ENCODE measurements around the gene YAF2. TPM values are rescaled to one million over a fixed set of nuclear protein-coding genes. Genes with fewer than 3 reads are reported as not detected.

YAF2 gene
- total RNA-seq, 1 experiment from 2014 or later: 15.0 TPM

GRCh38 chr12:42156232-42156631, 81.8 kb downstream of the YAF2 start:
- Histone ChIP-seq H3K27ac (ENCODE audit: low read depth, low read length) (no peak overlapping the region), H2AFZ (ENCODE audit: low read depth, low read length, poor library complexity, severe bottlenecking) (no peak overlapping the region), H3K4me2 (ENCODE audit: low read length) (no peak overlapping the region), H3K9ac (ENCODE audit: low read length) (no peak overlapping the region), H3K9me3 (ENCODE audit: control insufficient read depth in 1 of 2, insufficient read depth in 1 of 2, low read depth in 1 of 2, low read length in 2 of 2) (no peaks in the 10 kb centered on the region), H3K4me3 (replicated peaks in 1 of 2; ENCODE audit: low read depth in 1 of 2, low read length in 2 of 2) (no peak overlapping the region), H3K79me2 (ENCODE audit: insufficient read depth, low read length) (no peaks in the 10 kb centered on the region), H3K9me2 (ENCODE audit: insufficient read depth) (no peaks in the 10 kb centered on the region), H3K4me1 (ENCODE audit: control insufficient read depth in 1 of 2, insufficient read depth in 2 of 2, low read length in 2 of 2) (no peaks in the 10 kb centered on the region), H4K20me1 (ENCODE audit: insufficient read depth) (no peaks in the 10 kb centered on the region), H3K36me3 (ENCODE audit: control insufficient read depth in 1 of 2, insufficient read depth in 2 of 2, low read length in 2 of 2) (no peaks in the 10 kb centered on the region), H3K27me3 (ENCODE audit: insufficient read depth, low read length) (no peaks in the 10 kb centered on the region)
- DNase-seq (ENCODE audit: low read depth, low spot score) (no peak), ATAC-seq (no peak)
- no TSS peak for BruUV-seq (replicated peaks)
- ChIA-PET POLR2A (no interaction called here), RAD21 (ENCODE audit: low non-redundant PET in 1 of 2, low total read pairs in 2 of 2, uncharacterized antibody in 2 of 2, unreplicated experiment in 2 of 2) (no interaction called here), CTCF (no interaction called here)
- intact Hi-C loops (cut with micrococcal nuclease): no loop called here
- no peak for TF ChIP-seq EZH2phosphoT487 (IDR thresholded peaks at IDR 0.05; ENCODE audit: borderline replicate concordance)
- no peak for TF ChIP-seq ZBTB33 (IDR thresholded peaks at IDR 0.05; ENCODE audit: extremely low read depth, insufficient replicate concordance, low read length)
- TF ChIP-seq TCF7L2 (IDR thresholded peaks at IDR 0.05; ENCODE audit: borderline replicate concordance, extremely low read depth, insufficient read depth, insufficient read length): no peak
- TF ChIP-seq EGR1 (IDR thresholded peaks at IDR 0.05; ENCODE audit: low read depth): no peak
- no peak for TF ChIP-seq ELF1 (IDR thresholded peaks at IDR 0.05; ENCODE audit: borderline replicate concordance, low read depth)
- TF ChIP-seq FOSL1 (IDR thresholded peaks at IDR 0.05; ENCODE audit: low read depth): no peak
- no peak for TF ChIP-seq MAX (IDR thresholded peaks at IDR 0.05)
- no peak for TF ChIP-seq REST (IDR thresholded peaks at IDR 0.05; ENCODE audit: low read depth)
